ENCODE results near the gene KIF24. TPM values are rescaled to one million over a fixed set of nuclear protein-coding genes. Genes with fewer than 3 reads are reported as not detected.
"Not testable (repeated sequence)": the region's sequence is repeated elsewhere in the genome, so short reads cannot be mapped to it uniquely, and the experiment has no call there.

The KIF24 gene
- total RNA-seq, 1 experiment from 2014 or later = 6.3 TPM

DNA sequence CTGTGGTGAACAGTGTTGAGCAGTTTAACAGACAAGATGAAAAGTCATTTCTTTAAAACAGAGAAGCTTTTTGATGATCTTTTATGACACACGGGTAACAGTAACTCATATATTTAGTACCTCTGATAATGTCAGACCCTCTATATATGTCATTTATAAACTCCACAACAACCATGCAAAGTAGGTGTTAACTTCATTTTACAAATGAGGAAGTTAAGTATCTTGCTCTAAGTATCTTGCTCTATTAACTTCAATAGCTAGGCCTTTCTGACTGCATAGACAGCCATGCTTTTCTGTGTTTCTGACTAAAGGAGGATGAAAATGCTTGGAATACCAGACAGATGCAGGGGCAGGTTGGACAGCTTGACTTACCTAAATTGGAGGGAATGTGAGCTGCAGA is 2.1 kb upstream of the KIF24 start:
- DNase-seq (ENCODE audit: low read depth) = no peak

DNA sequence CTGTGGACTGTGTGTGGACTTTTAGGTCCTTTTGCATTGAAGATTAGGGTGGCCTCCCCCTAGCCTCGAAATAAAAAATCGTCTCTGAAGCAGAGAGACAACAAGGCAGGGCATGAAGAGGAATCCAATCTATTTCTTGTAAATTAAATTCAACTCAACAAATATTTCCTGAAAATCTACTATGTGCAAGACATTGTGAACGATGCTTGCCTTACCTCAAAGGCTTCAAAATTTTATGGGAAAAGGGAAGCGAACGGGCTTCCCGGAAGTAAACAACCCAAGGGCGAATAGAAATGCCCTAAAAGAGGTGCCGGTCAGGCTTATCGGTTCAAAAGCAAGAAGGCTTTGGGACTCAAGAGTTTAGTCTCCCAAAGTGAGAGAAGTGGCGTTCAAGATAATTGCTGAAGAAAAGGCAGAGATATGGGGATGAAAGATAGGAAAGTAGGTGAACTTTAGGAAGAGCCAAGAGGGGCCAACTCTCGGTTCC is 525 bp downstream of the KIF24 start:
- DNase-seq (ENCODE audit: low read depth) = no peak

DNA sequence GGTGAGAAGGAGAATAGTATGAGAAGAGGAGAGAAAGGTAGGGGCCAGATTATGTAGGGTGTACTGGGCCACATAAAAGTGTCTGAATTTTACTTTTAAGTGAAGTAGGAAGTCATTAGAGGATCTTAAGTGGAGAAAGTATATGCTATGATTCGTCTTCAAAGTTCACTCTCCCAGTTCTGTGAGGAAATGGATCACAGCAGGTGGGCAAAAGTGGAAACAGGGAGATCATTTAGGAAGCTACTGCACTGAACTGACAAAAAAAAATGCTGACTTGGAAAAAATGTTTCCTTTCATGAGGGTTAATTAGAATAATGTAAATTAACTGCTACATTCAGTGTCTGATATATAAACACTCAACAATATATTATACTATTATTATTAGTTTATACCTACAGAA is 2.4 kb downstream of the KIF24 start:
- DNase-seq (ENCODE audit: low read depth) = no peak

- no peak for DNase-seq (ENCODE audit: low read depth)
Measured at GRCh38 chr9:34322899-34323591, 6.0 kb downstream of the KIF24 start.

DNA sequence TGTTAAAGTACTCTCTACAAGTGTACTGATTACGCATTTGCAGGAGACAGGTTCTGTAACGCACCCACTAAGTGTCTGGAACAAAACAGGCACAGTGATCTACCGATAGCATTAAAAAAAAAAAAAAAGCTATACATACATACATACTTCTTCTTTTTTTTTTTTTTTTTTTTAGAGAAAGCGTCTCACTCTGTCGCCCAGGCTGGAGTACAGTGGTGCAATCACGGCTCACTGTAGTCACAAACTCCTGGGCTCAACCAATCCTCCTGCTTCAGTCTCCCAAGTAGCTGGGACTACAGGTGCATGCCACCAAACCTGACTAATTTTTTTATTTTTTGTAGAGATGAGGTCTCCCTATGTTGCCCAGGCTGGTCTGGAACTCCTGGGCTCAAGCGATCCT is 7.6 kb downstream of the KIF24 start:
- no peak for DNase-seq (ENCODE audit: low read depth)

- no peak for DNase-seq (ENCODE audit: low read depth)
Measured at GRCh38 chr9:34318163-34318790, 10.8 kb downstream of the KIF24 start.

DNA sequence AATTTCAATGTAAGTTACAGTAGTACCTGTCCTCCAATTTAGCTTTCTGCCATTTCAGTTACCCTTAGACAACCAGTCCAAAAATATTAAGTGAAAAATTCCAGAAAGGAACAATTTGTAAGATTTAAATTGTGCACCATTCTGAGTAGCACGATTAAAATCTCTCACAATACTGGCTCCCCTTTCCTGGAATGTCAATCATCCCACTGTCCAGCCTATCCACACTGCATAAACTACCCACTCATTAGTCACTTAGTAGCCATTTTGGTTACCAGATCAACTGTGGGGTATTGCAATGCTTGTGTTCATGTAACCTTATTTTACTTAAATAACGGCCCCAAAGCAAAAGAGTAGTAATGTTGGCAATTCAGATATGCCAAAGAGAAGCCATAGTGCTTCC is 11.6 kb downstream of the KIF24 start:
- DNase-seq (ENCODE audit: low read depth) = no peak

DNA sequence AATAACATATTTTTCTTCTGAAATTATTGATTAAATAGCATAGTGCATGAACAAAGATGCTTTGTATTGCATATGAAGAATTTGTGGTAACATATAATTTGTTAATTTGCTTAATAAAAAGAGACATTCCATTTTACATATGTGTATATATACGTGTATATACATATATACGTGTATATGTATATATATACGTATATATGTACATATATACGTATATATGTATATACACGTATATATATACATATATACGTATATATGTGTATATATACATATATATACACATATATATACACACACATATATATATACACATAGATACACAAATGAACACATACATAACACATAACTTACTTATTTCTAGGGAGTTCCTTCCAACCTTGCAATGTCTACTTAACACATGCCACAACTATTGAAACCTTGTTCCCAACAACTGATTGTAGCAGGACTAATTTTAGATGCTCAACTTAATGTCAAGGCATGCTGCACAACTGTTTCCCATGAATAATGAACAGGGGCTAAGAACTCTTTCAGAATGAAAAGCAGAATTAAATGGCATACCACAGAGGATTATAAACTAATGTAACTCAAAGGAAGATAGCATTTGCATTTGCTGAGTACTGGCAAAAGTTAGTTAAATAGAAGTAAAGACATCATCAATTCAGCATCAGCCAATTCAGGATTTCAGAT is 17.4 kb downstream of the KIF24 start:
- DNase-seq (ENCODE audit: low read depth) = no peak

- DNase-seq (ENCODE audit: low read depth) = no peak
Measured at GRCh38 chr9:34310215-34310614, 18.9 kb downstream of the KIF24 start.

GRCh38 chr9:34308316-34308715 is 20.8 kb downstream of the KIF24 start:
- DNase-seq (ENCODE audit: low read depth) = not testable (repeated sequence)

DNA sequence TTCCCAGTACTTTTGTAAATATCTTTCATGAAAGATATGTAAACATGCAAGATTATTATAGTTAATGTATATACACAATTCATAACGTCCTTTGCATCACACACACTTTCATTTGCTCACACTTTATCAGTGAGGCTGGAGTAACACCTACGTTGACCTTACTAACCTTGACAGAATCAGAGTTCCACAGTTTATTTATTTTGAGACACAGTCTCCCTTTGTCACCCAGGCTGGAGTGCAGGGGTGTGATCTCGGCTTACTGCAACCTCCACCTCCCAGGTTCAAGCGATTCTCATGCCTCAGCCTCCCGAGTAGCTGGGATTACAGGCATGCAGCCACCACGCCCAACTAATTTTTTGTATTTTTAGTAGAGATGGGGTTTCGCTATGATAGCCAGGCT is 28.0 kb downstream of the KIF24 start:
- not testable (repeated sequence) for DNase-seq (ENCODE audit: low read depth)

- DNase-seq (ENCODE audit: low read depth) = no peak
Measured at GRCh38 chr9:34292552-34292951, 36.5 kb downstream of the KIF24 start.

DNA sequence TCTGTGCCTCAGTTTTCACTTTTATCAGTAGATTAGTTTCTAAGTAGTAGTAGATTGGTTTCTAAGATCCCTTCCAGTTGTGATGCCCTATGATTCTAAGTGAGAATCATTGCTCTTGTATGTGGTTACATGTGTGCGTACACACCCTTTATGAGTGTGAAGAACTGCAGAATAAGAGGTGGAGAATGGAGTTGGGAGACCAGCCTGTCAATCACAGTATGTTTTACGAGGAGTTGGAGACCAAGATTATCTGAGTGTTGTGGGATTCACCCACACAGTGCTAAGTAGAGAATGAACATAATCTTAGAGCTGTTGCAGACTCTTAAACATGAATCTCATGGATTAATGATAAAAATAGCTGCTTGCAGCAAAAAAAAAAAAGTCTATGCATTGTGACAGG is 37.6 kb downstream of the KIF24 start:
- no peak for DNase-seq (ENCODE audit: low read depth)

GRCh38 chr9:34291023-34291422 is 38.0 kb downstream of the KIF24 start:
- DNase-seq (ENCODE audit: low read depth) = no peak

DNA sequence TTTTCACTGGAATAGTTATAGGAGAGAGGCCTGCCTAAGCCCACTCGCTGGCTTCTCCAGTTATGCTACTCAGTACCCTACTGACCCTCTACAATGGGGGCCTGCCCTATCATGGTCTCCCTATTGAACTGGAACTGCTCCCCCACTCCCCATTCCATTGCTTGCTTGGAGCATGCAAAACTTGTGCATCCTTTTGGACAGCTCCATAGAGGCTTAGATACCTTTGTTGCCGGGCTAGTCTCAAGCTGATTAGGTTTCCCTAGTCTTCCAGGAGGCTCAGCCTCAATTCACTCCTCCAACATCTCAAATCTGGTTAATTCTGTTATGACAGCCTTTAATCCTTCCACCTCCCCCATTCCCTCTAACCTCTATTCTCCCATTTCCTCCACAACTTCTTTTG is 39.9 kb downstream of the KIF24 start:
- no peak for DNase-seq (ENCODE audit: low read depth)

DNA sequence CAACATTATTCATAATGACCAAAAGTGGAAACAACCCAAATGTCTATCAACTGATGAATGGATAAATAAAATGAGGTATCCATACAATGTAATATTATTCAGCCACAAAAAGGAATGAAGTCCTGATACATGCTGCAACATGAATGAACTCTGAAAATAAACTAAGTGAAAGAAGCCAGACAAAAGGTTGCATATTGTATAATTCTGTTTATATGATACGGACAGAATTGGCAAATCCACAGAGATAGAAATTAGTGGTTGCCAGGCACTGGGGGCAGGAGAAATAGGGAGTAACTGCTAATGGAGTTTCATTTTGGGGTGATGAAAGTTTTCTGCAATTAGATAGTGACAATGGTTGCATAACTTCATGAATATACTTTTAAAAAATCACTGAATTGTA is 47.0 kb downstream of the KIF24 start:
- no peak for DNase-seq (ENCODE audit: low read depth)

DNA sequence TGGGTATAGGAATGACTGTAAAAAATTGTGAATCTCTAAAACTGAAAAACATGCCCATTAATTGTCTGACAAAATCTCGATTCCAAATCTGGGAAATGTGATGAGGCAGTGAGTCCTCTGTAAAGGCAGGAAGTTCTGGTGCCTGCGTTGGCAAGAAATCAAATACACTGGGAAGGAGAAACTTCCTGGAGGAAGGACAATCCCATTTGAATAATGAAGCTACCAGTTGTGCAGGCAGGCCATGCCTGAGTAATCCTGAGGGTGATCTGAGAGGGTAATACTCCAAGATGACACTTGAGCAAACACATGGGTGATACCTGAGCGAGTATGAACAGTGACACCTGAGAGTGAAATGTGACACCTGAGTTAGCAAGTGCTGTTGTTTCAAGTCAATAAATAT is 49.7 kb downstream of the KIF24 start:
- peak; percentile 6 for DNase-seq (ENCODE audit: low read depth)

Other genes with a start within 250 kb of the KIF24 start
- 22.5 and 29.1 TPM in 2 replicates for gene DCAF12, start 202.6 kb downstream of the KIF24 start, total RNA-seq (2014; rRNA removed; shearing (Covaris generic))
- 15.5 and 23.5 TPM in 2 replicates for gene UBAP1, start 150.2 kb downstream of the KIF24 start, total RNA-seq (2014; rRNA removed; shearing (Covaris generic))
- 51.9 and 63.5 TPM in 2 replicates for gene NUDT2, start 301 bp upstream of the KIF24 start, total RNA-seq (2014; rRNA removed; shearing (Covaris generic))
- 0.36 and 0.86 TPM in 2 replicates for gene MYORG, start 47.6 kb upstream of the KIF24 start, total RNA-seq (2014; rRNA removed; shearing (Covaris generic))
- gene FAM219A, start 129.3 kb upstream of the KIF24 start, total RNA-seq (2014; rRNA removed; shearing (Covaris generic)) = 14.9 and 16.2 TPM in 2 replicates
- not detected in 2 replicates for gene DNAI1, start 129.5 kb upstream of the KIF24 start, total RNA-seq (2014; rRNA removed; shearing (Covaris generic))
- 0.24 and 1.9 TPM in 2 replicates for gene ENHO, start 193.7 kb upstream of the KIF24 start, total RNA-seq (2014; rRNA removed; shearing (Covaris generic))